ENCODE results near the gene TPST1.
"Not testable (repeated sequence)": the region's sequence is repeated elsewhere in the genome, so short reads cannot be mapped to it uniquely, and the experiment has no call there.

The TPST1 gene

GRCh38 chr7:66204822-66205740 lies at the start of gene TPST1:
Gene TPST1, plus strand, starts transcription at chr7:66205334. Its CDS starts 35,092 bp downstream, at chr7:66240426.
- FAIRE-seq = no peak

GRCh38 chr7:66156035-66156434 lies 49.1 kb upstream of the TPST1 start:
- not testable (repeated sequence) for FAIRE-seq

- no peak for FAIRE-seq
Observed at GRCh38 chr7:66157060-66157459, 48.1 kb upstream of the TPST1 start.

- no peak for FAIRE-seq
Observed at GRCh38 chr7:66162622-66163021, 42.5 kb upstream of the TPST1 start.

DNA sequence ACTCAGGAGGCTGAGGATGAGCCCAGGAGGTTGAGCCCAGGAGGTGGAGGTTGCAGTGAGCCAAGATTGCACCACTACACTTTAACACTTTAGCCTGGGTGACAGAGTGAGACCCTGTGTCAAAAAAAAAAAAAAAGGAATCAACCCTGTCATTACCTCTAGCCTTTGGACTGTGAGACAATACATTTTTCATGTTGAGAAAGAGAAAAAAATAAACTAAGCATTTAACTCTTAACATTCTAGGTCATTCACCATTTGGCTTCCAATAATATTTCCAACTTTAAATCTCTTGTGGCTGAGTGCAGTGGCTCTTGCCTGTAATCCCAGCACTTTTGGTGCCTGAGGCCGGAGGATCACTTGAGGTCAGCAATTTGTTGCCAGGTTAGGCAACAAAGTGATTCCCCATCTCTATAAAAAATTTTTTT lies 41.9 kb upstream of the TPST1 start:
- no peak for FAIRE-seq

DNA sequence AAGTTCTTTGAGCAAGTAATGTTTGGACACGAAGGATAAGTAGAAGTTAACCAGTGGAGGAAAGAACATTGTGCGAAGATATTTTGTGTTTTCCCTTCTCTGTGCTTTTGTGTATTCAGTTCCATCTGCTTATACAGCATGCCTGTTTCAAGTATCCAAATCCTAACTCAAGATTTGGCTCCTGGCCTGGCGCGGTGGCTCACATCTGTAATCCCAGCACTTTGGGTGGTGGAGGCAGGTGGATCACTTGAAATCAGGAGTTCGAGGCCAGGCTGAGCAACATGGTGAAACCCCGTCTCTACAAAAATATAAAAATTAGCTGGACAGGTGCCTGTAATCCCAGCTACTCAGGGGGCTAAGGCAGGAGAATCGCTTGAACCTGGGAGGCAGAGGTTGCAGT lies 40.8 kb upstream of the TPST1 start:
- FAIRE-seq = no peak

GRCh38 chr7:66167773-66168387 lies 37.3 kb upstream of the TPST1 start:
- FAIRE-seq = no peak

DNA sequence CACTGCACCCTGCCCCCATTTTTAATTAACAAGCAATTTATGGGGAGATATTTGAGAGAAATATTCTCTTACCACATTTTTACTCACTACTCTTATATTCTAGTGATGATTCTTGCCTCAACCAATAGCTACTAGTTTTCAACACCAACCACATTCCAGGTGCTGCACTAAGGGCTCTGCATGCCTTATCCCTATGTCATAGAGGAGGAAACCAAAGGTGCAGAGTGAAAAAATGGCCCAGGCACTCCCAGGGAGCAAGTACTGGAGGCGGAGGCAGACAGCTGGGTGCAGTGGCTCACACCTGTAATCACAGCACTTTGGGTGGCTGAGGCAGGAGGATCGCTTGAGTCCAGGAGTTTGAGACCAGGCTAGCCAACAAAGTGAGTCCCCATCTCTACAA lies 35.5 kb upstream of the TPST1 start:
- FAIRE-seq = no peak

GRCh38 chr7:66170309-66171231 lies 34.6 kb upstream of the TPST1 start:
- FAIRE-seq = no peak

DNA sequence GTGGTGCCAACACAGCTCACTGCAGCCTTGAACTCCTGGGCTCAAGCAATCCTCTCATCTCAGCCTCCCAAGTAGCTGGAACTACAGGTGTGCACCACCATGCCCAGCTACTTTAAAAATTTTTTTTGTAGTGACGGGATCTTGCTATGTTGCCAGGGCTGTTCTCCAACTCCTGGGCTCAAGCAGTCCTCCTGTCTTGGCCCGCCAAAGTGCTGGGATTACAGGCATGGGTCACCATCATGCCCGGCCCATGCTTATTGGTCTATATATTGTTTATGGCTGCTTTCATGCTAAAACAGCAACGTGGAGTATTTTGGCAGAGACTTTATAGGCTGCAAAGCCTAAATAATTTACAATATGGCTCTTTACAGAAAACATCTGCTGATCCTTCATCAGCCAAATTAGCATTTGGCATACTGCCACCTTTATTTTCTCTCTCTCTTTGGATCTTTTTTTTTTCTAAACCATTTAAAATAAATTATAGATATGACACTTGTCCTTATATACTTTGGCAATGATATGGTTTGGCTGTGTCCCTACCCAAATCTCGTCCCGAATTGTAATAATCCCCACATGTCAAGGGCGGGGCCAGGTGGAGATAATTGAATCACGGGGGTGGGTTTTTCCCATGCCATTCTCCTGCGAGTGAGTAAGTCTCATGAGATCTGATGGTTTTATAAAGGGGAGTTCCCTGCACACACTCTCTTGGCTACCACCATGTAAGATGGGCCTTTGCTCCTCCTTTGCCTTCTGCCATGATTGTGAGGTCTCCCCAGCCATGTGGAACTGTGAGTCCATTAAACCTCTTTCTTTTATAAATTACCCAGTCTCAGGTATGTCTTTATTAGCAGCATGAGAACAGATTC lies 32.4 kb upstream of the TPST1 start:
- not testable (repeated sequence) for FAIRE-seq

- FAIRE-seq = no peak
Observed at GRCh38 chr7:66173856-66174255, 31.3 kb upstream of the TPST1 start.

DNA sequence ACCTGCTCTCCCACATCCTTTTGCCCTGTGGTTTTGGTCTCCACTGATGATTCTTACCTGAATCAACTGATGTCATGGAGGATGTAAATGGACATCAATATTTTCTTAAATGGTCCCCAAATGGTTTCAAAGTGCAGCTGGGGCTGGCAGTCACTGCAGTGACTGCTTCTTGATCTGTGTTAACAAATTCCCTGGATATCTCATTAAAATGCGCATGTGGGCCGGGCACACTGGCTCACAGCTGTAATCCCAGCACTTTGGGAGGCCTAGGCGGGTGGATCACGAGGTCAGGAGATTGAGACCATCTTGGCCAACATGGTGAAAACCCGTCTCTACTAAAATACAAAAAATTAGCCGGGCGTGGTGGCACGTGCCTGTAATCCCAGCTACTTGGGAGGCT lies 30.1 kb upstream of the TPST1 start:
- not testable (repeated sequence) for FAIRE-seq

GRCh38 chr7:66176914-66177313 lies 28.2 kb upstream of the TPST1 start:
- FAIRE-seq = no peak

DNA sequence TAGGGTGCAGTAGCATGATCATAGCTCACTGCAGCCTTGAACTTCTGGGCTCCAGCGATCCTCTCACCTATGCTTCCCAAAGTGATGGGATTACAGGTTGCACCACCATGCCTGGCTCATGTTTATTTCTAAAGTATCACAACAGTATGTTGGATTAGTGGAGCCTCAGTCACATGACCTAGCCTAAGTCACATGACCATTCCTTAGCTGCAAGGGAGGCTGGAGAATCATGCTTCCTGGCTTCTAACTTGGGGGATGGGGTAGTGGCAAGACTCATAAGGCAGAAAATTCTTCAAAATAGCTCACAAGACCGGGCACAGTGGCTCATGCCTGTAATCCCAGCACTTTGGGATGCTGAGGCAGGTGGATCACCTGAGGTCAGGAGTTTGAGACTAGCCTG lies 26.9 kb upstream of the TPST1 start:
- FAIRE-seq = no peak

- FAIRE-seq = no peak
Observed at GRCh38 chr7:66181329-66181728, 23.8 kb upstream of the TPST1 start.

GRCh38 chr7:66181845-66182244 lies 23.3 kb upstream of the TPST1 start:
- FAIRE-seq = no peak

DNA sequence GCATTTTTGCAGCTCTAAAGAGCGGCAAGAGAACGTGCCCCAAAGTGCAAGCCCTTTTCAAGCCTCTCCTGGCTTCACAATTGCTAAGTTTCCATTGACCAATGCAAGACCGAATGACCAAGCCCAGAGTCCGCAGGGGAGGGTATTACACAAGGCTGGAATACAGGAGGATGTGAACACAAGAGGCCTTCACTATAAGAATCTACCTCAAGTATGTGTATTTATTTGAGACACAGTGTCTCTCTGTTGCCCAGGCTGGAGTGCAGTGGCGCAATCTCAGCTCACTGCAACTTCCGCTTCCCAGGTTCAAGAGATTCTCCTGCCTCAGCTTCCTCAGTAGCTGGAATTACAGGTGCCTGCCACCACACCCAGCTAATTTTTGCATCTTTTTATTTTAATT lies 22.2 kb upstream of the TPST1 start:
- FAIRE-seq = no peak

- FAIRE-seq = no peak
Observed at GRCh38 chr7:66183700-66184099, 21.4 kb upstream of the TPST1 start.

DNA sequence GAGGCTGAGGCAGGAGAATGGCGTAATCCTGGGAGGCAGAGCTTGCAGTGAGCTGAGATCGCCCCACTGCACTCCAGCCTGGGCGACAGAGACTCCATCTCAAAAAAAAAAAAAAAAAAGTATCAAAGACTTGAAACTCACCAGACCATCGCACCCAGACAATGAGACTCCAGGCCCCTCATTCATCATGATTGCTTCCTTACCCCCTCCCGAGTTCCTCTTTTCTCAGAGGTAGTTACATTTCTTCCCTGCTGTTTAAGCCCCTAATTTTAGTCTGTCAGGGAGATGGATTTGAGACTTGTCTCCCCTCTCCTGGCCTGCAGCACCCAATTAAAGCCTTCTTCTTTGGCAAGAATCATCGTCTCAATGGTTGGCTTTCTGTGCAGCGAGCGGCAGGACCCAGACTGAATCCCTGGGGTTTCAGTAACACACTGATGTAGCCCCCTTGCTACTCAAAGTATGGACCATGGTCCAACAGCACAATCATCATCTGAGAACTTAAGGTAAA lies 19.4 kb upstream of the TPST1 start:
- no peak for FAIRE-seq

GRCh38 chr7:66186991-66187390 lies 18.1 kb upstream of the TPST1 start:
- FAIRE-seq = no peak

- FAIRE-seq = no peak
Observed at GRCh38 chr7:66187905-66188304, 17.2 kb upstream of the TPST1 start.

DNA sequence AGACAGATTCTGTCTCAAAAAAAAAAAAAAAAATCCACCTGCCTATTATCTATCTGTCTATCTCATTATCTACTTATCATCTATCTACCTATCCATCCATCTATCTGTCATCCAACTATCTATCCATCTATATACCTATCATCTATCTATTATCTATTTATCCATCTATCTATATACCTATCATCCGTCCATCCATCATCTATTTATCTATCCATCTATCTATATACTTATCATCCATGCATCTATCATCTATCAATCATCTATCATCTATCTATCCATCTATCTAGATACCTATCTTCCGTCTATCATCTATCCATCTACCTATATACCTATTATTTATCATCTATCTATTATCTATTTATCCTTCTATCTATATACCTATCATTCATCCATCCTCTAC lies 16.5 kb upstream of the TPST1 start:
- no peak for FAIRE-seq
